KOPT-K1 (cell line): ENCODE measurements around the gene GTPBP1.

ENCODE experiments used
- H3K27ac ChIP-seq: fragments of 200-600 bp; sonication (generic); 2 replicates; pipeline ENCODE4 v1.5.1; 2016; ENCODE audit warnings: antibody characterized with exemption, mild to moderate bottlenecking, low read depth, low read length; ENCODE audit not compliant: poor library complexity, severe bottlenecking
- H3K36me3 ChIP-seq: fragments of 200-600 bp; sonication (generic); 2 replicates; pipeline ENCODE4 v1.5.1; 2017; ENCODE audit warnings: antibody characterized with exemption, mild to moderate bottlenecking, low read length, moderate library complexity; ENCODE audit not compliant: insufficient read depth
- H3K9me3 ChIP-seq: fragments of 200-600 bp; sonication (generic); 2 replicates; pipeline ENCODE4 v1.5.1; 2017; ENCODE audit warnings: antibody characterized with exemption, low read length, mild to moderate bottlenecking; ENCODE audit not compliant: insufficient read depth, poor library complexity, severe bottlenecking

GTPBP1 gene

DNA sequence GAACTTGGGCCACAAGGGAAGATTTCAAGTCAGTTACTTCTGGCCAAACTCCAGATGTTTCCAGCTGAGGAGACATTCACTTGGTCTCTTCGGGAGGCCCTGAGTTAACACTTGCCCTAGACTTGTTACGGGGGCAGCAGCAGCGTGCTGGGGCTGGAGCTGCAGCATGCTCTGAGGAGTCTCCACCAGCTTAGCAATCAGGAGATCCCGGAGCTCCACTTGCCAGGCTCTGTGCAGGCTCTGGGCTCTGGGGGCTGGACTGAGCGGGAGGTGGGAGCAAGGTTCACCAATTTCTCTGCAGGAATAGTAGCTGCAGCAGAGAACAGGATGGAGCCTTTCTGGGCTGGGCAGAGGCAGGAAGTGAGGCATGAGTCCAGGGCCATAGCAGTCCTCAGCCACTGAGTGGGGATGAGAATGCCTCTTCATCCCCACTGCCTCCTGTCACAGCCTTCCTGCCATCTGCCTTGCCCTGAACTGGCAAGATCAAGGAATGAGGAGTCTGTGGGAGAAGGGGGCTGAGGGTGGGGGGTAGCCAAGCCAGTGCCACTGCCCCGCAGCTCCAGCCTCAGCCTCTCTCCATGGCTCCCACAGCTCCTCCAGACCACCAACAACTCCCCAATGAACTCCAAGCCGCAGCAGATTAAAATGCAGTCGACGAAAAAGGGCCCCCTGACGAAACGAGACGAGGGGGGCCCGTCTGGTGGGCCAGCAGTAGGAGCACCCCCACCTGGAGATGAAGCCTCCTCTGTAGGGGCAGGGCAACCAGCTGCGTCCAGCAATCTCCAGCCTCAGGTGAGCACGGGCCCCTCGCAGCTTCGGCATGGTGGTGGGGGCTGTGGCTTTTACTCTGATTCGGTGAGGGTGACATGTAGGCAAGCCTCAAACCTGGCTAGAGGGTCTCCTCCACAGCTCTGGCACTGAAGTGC is 23.4 kb downstream of the GTPBP1 start:
- H3K27ac ChIP-seq = no peak overlapping the region
- H3K36me3 ChIP-seq = peaks cover 100% of the 10 kb centered on the region
- H3K9me3 ChIP-seq = no peaks in the 10 kb centered on the region

DNA sequence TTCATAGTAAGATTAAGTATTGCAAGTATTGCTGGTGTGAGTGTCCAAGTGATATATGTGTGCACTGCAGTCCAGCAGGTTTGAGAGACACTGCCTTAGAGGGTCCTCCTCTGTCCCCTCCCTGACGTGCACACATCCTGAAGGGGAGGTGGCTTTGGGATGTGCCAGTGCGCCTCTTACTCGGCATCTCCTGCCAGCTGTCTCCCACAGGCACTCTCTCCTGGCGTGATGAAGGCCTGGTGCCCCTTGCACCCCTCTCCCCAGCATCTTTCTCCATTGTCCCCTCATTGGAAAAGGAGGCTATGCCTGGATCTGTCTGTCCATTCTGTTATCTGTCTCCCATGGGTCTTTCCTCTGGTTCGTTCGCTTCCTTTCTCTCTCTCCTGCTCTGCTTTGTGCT is 24.2 kb downstream of the GTPBP1 start:
- Histone ChIP-seq H3K9me3 (no peaks in the 10 kb centered on the region), H3K27ac (no peak overlapping the region), H3K36me3 (peaks cover 100% of the 10 kb centered on the region)

DNA sequence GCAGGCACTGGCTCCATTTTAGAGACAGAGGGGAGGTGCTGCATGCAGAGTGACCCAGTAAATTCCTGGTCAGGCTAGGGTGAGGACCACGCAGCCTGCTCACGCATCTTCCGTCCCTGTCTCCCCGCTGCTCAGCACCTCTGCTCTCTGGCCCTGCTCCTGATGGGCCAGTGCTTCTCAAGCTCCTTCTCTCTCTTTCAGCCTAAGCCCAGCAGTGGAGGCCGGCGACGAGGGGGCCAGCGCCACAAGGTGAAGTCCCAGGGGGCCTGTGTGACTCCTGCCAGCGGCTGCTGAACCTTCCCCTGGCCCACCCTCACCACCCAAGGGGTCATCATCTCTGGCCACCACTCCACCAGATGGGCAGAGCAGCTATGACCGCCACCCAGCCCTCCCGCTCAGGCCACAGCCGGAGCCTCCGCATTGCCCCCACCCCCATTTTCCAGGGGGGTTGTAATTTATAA is 24.7 kb downstream of the GTPBP1 start:
- peaks cover 100% of the 10 kb centered on the region for H3K36me3 ChIP-seq
- H3K27ac ChIP-seq = no peak overlapping the region
- H3K9me3 ChIP-seq = no peaks in the 10 kb centered on the region

DNA sequence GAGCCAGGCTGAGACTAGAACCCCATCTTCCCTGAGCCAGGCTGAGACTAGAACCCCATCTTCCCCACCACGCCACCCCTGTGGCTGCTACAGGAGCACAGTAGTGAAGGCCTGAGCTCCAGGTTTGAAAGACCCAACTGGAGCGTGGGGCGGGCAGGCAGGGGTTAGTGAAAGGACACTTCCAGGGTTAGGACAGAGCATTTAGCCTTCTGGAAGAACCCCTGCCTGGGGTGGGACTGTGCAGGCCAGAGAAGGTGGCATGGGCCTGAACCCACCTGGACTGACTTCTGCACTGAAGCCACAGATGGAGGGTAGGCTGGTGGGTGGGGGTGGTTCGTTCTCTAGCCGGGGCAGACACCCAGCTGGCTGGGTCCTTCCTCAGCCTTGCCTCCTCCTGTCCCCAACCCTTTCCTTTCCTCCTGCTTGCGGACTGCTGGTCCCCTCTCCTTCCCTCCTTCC is 26.0 kb downstream of the GTPBP1 start:
- Histone ChIP-seq H3K9me3 (no peaks in the 10 kb centered on the region), H3K27ac (no peak overlapping the region), H3K36me3 (peaks cover 100% of the 10 kb centered on the region)

DNA sequence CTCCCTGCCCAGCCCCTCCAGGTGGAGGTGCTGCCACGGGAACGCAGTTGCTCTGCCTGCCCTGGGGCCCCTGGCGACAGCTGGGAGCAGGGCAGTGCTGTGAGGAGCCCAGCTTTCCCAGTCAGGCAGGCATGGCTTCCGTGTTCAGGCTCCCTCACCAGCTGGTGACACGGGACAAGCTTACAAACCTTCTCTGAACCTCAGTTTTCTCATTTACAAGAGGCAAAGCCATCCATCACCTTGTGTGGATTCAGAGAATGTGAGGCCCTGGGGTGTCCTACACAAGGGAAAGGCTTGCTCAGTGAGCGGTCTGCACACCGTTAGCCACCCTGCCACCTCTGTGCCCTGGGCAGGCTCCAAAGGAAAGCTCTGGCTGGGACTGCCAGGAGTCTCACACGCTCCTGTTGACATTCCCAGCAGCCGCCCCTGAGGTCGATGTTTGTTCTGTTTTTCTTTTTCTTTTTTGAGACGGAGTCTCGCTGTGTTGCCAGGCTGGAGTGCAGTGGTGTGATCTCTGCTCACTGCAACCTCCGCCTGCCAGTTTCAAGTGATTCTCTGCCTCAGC is 26.6 kb downstream of the GTPBP1 start:
- Histone ChIP-seq H3K36me3 (peaks cover 100% of the 10 kb centered on the region), H3K9me3 (no peaks in the 10 kb centered on the region), H3K27ac (no peak overlapping the region)

DNA sequence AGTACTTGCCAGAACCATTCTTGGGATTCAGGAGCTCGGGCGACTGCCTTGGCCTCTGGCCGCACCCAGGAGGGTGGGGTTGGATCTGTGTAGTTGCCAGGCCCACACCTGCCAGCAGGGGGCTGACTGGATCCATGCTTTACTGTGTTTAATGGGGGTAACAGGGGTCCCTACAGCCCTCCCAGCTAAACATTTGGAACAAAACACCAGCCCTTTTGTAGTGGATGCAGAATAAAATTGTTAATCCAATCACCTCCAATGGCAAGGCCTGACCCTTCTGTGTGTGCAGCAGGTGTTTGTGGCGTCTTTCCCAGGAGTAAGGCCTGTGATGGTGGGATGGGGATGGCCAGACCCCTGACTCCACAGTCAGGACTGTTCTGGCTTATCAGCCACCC is 27.6 kb downstream of the GTPBP1 start:
- Histone ChIP-seq H3K36me3 (peaks cover 100% of the 10 kb centered on the region), H3K9me3 (no peaks in the 10 kb centered on the region), H3K27ac (no peak overlapping the region)

DNA sequence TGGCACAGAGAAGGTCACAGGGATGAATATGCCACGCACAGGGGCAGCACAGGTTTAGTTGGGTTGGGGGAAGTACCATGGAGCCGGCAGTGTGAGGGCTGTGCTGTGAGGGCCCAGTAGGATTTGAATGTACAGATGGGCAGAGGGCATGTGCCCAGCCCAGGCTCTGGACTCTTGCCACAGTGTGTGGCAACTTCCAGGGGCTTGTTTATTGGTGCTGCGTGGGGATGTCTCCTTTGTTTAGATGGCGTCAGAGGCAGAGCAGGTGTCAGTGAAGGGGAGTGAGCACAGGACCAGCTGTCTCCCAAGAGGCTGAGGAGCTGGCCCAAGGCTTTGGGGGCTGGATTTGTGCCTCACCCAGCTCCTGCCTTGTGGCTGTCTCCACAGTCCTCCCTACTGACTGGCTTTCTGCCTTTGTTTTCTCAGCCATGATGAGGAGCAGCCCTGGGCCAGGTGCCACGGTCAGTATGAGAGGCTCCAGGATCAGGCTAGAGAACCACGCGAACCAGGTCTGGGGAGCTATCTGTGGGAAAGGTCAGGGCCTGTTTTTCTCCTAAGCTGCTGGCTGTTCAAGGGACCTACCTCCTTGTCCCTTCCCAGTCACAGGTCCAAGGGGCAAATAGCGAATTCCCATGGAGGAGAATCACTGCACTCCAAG is 28.1 kb downstream of the GTPBP1 start:
- Histone ChIP-seq H3K27ac (no peak overlapping the region), H3K9me3 (no peaks in the 10 kb centered on the region), H3K36me3 (peaks cover 100% of the 10 kb centered on the region)

DNA sequence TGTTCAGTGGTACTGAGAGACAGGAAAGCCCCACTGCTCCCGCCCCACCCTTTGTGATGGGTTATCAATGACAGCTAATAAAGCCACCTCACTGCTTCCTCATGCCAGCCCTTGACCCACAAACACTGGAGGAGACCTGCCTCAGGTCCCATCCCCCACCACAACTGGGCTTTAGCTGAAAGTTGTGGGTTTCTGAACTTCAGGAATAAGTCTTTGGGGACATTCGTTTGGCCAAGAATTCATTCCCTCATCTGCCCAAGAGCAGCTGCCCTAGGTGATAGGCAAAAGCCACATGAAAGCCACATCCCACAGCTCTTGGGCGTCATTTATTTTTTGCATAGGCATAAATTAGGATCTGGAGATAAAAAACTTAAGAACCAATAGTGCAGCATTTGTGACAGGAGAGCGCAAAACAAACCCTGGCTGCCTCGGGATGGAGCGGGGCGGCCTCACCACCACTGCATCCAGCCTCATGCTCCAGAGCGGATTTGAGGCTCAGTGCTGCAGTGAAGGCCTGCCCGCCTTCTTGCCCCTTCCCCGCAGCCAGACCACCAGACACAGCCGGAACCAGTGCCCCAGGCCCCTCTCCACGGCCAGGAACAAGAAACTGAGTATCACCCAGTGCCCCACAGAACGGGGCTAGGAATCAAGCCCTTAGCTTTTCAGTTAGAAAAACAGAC is 28.8 kb downstream of the GTPBP1 start:
- Histone ChIP-seq H3K9me3 (no peaks in the 10 kb centered on the region), H3K36me3 (peaks cover 100% of the 10 kb centered on the region), H3K27ac (no peak overlapping the region)

DNA sequence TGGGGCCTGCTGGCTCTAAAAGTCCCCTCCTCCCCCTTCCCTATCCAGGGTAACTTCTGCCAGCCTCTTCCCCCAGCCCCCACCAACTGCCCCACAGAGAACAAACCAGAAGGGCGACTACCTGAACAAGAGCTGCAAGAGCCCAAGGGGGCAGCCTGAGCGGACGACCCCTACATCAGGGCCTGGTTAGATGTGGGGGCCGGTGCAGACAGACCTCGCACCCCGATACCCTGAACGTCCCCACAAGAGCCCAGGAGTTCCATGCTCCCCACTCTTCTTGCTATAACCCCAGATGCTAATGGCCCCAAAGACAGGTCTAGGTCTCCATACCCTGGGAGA is 29.4 kb downstream of the GTPBP1 start:
- Histone ChIP-seq H3K27ac (no peak overlapping the region), H3K36me3 (peaks cover 100% of the 10 kb centered on the region), H3K9me3 (no peaks in the 10 kb centered on the region)

DNA sequence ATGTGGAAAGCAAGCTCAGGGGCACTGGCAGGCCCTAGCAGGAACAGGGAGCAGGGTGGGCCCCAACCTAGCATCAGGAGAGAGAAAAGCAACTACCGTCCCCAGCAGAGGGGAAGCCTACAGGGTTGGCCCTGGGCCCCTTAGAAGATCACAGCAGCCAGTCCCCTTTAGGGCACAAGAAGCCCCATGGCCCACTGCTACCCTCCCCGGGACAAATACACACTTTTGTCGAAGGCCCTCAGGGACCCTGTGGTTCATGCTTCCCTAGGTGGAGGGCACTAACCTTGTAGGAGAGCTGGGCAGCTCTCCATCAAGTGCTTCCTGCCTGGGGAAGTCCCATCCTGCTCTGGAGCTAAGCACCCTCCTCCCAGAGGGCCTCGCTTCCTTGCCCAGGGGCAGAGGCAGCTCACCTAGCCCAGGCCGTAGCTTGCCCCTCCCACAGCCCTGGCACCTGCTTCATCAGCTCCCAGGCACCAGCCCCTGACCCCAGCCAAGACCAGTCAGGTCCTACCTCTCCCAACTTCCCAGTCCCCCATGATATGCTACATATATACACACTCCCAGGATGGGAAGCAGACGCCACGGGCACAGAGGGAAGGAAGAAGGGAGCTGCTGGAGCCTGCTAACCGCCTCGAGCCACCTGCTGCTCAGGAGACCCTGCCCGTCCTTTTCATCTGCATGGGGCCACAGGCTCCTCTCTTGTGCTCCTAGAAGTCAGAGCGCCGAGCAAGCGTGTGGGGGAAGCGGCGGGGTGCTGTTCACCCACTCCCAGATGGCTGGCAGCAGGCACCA is 29.9 kb downstream of the GTPBP1 start:
- Histone ChIP-seq H3K9me3 (no peaks in the 10 kb centered on the region), H3K27ac (no peak overlapping the region), H3K36me3 (peaks cover 100% of the 10 kb centered on the region)

DNA sequence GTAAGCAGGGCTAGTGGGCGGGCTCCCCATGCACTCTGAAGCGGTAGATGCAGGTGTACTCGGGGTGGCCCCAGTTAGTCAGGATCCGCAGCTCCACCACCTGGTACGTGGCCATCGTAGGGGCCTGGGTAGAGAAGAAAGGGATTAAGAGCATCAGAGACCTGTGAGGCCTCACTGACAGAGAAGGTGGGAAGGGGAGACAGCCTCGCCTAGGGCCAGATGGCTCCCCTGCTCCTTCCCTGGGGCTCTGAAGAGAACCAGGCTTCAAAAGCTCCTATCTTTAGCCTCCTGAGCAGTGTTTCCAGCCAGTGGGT is 30.5 kb downstream of the GTPBP1 start:
- no peak overlapping the region for H3K27ac ChIP-seq
- H3K9me3 ChIP-seq = no peaks in the 10 kb centered on the region
- peaks cover 100% of the 10 kb centered on the region for H3K36me3 ChIP-seq

DNA sequence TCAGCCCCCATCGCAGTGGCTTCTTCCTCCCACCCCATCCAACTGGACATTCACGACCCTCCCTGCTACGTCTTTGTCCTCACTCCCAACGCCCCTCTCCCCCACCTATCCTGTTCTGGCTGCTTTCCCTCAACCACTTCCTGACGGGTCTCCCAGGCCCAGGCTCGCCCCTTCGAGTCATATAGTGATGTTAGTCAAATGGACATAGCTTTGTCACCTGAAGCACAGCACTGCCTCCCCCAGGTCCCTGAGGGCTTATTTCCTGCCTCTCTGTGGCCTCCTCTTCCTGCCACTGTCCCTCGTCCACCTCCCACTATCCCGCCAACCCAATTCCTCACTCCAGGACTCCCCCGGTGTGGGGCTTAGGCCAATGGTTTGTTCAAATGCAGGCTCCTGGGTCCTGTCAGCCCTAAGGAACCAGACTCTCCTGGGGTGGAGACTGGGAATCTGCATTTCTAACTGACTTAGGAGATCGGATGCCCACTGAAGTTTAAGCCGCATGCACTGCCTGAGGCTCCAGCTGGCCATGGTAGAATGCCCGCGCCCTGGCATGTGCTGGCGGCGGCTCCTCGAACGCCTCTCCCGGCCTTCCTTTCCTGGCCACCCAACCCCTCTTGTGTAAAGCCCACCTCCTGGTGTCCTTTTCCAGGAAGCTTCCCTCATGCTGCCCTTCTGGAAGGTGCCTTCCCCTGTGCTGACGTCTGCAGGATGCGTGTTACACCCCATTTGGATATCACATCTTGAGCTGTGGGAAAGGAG is 31.7 kb downstream of the GTPBP1 start:
- H3K27ac ChIP-seq = no peak overlapping the region
- H3K36me3 ChIP-seq = peaks cover 100% of the 10 kb centered on the region
- no peaks in the 10 kb centered on the region for H3K9me3 ChIP-seq

DNA sequence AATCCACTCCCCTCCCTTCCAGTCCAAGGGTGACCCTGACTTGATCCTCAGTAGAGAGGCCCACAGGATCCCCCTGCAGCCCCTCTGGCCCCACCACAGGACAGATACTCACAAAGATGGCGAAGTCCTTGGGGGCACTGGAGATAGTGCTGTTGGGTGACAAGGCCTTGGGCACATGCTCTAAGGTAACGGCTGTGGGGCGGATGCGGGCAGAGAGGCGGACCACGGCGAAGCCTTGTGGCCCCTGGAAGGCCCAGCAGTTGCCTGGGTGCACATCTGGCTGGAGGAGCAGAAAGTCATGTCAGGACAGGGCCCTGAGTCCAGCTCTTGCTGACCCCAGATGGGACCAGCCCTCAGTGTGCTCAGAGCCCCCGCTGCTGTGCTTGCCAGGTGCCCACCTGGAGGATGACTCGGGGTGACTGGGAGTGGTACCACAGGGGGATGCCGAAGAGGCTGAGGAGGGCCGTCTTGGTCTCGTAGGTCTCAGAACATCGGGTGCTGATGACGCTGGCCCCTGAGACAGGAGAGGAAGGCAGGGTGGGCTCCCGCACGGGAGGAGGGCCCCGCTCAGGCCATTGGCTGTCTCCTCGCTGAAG is 32.8 kb downstream of the GTPBP1 start:
- Histone ChIP-seq H3K36me3 (peaks cover 100% of the 10 kb centered on the region), H3K9me3 (no peaks in the 10 kb centered on the region), H3K27ac (no peak overlapping the region)
